Activated CD8-positive, alpha-beta memory T cell treated with anti-CD3 and anti-CD28 coated beads, Interleukin-2, amount 50 U/mL, for 1 hour (primary cell): ENCODE measurements around the gene ANAPC1.
"Not testable (repeated sequence)": the region's sequence is repeated elsewhere in the genome, so short reads cannot be mapped to it uniquely, and the experiment has no call there.

ENCODE experiments used
- DNase-seq: peaks from one replicate; pipeline ENCODE4 v3.0.0-alpha.2; 2020; ENCODE audit errors: extremely low read depth

Gene ANAPC1

GRCh38 chr2:111735420-111735819 is 148.6 kb downstream of the ANAPC1 start:
- DNase-seq = not testable (repeated sequence)

GRCh38 chr2:111729812-111730458 is 154.1 kb downstream of the ANAPC1 start:
- DNase-seq = not testable (repeated sequence)

GRCh38 chr2:111727611-111728110 is 156.3 kb downstream of the ANAPC1 start:
- DNase-seq = not testable (repeated sequence)

GRCh38 chr2:111725742-111726141 is 158.3 kb downstream of the ANAPC1 start:
- not testable (repeated sequence) for DNase-seq

- not testable (repeated sequence) for DNase-seq
These were observed 164.4 kb downstream of the ANAPC1 start for GRCh38 chr2:111719610-111720009.
